ACHN (cell line): ENCODE results near the gene DLL1.
"Not testable (repeated sequence)": the region's sequence is repeated elsewhere in the genome, so short reads cannot be mapped to it uniquely, and the experiment has no call there.

ENCODE experiments used
- DNase-seq: peaks from one replicate; pipeline ENCODE4 v3.0.0-alpha.2; 2015
- in situ Hi-C: cut with HindIII; loops from 2 replicates; pipeline ENCODE4 v1.10.0; 2017; ENCODE audit warnings: low sequenced_read_pairs, low pct_ligation_motif_present, low pct_unique_long_range_greater_than_20kb

The DLL1 gene, protein sequence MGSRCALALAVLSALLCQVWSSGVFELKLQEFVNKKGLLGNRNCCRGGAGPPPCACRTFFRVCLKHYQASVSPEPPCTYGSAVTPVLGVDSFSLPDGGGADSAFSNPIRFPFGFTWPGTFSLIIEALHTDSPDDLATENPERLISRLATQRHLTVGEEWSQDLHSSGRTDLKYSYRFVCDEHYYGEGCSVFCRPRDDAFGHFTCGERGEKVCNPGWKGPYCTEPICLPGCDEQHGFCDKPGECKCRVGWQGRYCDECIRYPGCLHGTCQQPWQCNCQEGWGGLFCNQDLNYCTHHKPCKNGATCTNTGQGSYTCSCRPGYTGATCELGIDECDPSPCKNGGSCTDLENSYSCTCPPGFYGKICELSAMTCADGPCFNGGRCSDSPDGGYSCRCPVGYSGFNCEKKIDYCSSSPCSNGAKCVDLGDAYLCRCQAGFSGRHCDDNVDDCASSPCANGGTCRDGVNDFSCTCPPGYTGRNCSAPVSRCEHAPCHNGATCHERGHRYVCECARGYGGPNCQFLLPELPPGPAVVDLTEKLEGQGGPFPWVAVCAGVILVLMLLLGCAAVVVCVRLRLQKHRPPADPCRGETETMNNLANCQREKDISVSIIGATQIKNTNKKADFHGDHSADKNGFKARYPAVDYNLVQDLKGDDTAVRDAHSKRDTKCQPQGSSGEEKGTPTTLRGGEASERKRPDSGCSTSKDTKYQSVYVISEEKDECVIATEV

DNA sequence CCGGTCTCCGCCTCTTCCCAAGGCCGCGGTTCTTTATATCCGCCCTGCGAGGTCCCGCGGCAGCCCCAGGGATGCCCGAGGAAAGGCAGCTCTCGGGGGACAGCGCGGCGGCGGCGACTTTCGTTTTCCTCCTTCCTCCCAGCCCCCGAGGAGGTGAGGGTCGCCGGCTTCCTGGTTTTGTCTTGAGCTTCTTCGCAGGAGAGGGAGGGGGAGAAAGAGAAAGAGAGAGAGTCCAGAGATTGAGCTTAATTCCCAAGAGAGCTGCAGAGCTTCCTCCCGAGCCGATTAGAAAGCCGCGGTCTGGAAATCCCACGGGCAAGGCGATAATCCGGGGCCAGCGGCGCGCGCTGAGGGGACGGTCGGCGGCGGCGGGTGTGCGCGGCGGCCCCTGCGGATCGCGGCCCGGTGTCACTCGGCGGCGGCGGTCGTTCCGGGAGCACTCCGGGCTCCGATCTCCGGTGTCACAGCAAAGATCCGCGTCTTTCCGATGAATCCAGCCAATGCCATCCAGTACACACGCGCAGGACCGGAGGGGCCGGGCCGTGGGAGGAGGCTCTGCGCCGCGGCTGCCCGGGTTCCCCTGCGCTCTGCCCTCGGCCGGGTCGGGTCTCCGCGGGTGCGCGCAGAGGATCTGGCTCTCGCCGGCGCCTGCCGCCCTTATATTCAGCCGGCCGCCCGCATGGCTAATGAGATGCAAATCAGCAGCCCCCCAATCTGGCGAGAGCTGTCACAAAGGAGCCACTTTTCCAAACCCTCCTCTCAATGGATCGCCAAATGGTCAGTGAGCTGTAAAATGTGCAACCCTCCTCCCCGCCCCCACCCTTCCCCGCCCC is at the start of gene DLL1:
TSS of gene DLL1 (minus strand) at position 783 of the 833 bp plus-strand sequence. CDS start 939 bp downstream, outside the sequence.
- in situ Hi-C loops: no loop called here
- peak; percentile 28 for DNase-seq

DNA sequence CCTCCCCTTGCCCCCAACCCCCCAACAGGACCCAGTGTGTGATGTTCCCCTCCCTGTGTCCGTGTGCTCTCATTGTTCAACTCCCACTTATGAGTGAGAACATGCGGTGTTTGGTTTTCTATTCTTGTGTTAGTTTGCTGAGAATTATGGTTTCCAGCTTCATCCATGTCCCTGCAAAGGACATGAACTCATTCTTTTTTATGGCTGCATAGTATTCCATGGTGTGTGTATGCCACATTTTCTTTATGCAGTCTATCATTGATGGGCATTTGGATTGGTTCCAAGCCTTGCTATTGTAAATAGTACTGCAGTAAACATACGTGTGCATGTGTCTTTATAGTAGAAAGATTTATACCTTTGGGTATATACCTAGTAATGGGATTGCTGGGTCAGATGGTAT is 44.3 kb upstream of the DLL1 start:
- in situ Hi-C loops: not testable (repeated sequence)

DNA sequence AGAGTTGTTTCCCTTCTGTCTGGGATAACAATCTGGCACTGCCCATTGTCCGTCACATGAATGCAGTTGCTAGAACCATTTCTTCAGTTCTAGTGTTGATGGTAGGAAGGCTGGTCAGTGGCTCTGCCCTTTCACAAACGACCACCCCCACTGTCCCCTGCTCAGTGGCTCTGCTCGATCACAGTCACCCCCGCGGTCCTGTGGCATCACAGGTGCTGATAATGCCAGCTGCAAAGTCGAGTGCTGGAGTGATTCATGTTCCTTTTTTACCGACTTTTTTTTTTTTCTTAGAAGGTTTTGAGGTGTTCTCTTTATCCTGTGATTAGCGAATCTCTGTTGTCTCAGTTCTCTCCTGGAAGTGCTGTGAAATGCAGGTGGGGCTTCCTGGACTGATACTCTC is 38.4 kb upstream of the DLL1 start:
- in situ Hi-C loops: no loop called here
- no peak for DNase-seq

More for the DNA sequence above, 44.3 kb upstream of the DLL1 start:
- DNase-seq: not testable (repeated sequence)

DNA sequence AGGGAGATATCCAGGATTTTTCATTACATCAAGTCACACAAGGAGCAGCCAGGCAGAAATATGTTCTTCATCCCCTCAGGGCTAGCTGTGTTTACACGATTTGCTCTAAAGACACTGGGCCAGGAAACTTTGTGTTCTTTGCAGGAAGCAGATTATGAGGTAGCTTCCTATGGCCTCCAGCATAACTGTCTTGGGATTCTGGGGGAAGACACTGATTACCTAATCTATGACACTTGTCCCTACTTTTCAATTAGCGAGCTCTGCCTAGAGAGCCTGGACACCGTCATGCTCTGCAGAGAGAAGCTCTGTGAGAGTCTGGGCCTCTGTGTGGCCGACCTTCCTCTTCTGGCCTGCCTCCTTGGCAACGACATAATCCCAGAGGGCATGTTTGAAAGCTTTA is 26.8 kb upstream of the DLL1 start:
- no peak for DNase-seq
- in situ Hi-C loops: no loop called here

DNA sequence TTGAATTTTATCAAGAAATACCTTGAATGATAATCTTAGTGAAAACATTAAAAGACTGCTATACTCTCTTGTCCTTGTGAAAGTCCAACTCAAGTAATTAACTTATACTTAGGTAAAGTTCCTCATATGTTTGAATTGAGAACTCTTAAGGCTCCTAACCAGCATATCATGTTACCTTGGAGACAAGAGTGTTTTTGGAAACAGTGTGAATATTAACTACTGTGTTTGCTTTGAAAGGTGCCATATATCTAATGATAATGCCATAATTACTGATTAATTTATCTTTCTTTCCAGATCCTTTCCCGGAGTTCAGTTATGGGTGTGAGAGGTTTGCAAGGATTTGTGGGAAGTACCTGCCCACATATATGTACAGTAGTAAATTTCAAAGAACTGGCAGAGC is 26.2 kb upstream of the DLL1 start:
- in situ Hi-C loops: no loop called here
- no peak for DNase-seq

DNA sequence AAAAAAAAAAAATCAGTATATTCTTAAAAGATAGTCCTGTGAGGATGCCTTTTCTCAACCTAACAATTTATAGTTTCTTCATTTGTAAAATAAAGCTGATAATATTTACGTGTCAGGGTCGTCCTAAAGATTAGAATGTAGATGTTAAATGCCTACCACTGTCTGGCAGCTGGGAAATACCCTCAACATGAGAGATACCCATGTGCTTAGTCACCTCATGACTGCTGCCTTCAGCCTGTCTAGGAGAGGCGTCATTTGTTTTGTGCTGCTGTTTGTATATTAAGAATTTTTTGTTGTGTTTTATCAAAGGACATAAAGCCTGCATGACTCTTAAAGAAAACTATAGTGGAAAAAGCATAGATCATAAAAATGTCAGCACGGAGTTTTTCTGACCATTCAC is 25.2 kb upstream of the DLL1 start:
- in situ Hi-C loops: no loop called here
- DNase-seq: no peak

DNA sequence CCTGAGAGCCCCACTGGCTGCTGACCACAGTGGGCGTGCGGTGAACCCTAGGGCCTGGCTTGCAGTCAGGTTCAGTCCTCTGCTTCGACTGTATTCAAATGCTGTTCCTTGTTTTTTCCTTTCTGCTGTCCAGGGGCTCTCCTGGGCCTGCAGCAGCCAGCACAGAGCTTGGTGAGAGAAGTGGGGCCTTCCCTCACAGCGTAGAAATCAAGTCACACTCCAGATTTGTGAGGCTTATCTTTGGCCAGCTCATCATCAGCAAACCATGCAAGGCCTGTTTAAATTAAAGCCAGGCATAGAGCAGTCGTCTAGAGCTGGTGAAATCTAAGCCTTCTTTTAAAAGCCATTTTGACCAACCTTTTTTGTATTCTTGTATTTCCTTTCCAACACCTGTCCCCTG is 24.1 kb upstream of the DLL1 start:
- in situ Hi-C loops: no loop called here
- no peak for DNase-seq

DNA sequence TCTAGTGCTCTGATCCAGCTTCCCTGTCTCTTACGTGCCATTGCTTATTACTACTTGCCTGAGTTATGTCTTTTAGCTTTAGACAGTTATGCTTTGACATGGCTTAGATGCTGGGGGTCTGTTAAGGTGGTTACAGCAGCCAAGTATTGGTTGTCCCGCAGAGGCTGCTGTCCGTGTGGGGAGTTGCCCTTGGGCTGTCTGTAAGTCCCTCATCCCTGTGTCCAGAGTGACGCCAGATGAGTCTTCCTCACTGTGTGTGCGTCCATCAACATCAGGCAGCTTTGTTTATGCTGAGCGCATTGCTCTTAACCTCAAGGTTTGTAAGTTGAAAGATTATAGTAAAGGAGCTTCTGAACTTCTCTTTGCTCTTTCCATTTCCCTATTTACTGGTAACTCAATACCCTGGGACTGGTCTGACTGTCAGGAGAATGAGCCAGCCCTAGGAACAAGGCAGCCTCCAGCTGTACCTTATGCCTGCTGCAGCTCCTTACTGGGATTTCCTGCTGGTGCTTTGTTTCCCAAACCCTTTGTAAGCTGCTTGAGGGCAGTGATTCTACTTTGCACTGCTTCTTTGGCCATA is 22.9 kb upstream of the DLL1 start:
- in situ Hi-C loops: no loop called here
- no peak for DNase-seq

DNA sequence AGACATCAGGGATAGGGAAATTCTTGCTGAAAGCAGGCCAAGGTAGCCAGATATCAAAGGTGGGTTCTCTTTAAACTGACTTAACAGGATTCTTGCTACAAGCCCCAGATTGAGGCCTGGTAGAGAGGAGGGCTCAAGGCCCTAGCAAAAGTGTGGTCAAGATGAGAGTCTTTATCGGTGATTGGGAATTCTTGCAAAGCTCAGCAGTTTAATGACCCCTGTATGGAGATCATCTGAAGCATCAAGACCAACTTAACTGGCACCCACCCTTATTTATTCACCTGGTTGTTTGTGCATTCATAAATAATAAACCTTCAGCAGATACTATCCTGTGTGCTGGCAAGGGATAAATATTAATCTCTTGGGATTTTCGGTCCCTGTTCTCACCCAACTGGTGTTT is 22.0 kb upstream of the DLL1 start:
- DNase-seq: no peak
- in situ Hi-C loops: no loop called here

DNA sequence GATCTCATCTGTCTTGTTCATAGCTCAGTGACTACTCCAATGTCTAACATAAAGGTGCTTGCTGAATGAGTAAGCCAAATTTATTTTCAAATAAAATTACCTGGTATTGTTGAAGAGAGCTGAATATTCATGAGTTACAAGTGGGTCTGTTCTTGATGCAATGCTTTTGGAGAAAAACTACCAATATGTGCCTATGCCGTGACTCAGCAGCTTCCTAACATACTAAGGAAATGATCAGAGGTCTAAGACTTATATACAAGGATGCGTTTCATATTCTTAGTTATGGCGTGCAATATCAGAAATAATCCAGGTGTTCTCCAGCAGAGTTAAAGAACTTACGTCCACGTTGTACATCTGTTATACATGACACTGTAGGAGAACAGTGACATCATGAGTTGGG is 20.8 kb upstream of the DLL1 start:
- in situ Hi-C loops: no loop called here
- DNase-seq: no peak

DNA sequence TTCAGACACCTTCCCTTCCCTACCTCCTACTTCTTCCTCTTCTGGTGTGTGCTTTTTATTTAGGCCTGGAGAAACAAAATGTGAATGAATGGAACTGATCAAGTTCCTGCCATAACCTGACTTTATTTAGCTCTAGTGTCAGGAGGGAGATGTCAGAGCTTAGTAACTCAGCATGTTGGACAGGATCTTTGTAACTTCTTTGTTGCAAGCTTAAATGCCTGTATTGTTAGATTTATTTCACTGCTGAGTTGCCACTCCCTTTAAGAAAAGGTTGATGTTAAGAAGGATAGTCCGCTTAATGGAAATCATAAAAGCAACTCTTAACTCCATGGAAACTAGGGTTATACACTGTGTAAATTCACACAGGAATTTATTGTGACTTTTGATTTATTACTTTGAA is 17.9 kb upstream of the DLL1 start:
- DNase-seq: no peak
- in situ Hi-C loops: no loop called here

DNA sequence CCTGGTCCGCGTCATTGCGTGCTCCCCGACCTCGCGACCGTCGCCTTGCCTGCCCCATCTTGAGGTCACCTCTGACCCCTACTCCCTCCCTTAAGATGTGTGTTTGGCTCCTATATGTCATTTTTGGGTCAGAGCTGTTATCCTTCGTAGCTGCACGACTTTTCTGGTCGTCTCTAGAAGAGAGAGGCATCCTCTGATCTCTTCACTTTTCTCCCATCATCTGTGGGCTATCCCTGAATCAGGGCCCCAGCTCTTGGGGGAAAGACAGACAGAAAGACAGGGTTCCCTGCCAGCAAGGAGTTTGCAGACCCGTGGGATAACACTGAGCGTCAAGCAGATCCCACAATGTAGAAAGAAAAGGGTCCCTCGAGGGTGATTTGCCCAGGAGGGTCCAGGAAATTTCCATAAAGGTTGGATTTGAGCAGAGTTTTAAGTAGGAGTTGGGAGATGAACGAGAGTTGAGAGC is 16.2 kb upstream of the DLL1 start:
- in situ Hi-C loops: no loop called here
- DNase-seq: no peak

DNA sequence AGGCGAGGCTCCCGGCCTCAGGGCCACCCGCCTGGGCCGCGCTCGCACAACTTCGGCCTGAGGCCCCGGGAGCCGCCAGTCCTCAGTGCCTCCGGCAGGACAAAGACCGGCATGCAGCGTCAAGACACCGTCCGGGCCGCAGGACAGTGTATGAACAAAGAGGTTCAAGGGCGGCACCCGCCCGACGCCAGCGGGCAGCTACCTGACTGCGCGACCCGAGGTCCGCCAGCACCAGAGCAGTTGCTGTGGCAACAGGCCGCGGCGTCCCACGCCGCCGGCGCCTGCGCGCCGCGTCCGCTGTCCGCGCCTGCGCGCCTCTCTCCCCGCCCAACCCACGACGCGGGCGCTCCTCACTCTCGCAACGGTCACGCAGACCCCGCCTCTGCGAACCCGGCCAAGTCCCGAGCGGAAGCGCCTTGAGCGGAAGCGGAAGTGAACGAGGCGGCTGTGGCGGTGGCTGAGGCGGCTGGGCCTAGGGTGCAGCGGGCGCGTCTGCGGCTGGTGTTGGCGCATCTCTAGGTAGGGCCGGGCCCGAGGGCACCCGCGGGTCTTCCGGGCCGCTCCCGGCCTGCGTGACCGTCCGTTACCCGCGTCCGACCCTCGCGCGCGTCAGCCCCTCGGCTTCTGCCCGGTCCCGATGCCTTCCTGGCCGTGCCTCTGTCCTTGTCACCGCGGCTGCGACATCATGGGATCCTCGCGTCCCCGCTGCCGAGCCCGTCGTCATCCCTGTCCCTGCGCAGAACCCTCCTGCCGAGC is 15.6 kb upstream of the DLL1 start, which contains the start of gene FAM120B:
TSS of gene FAM120B (plus strand) at position 435 of the 756 bp plus-strand sequence. CDS start 10,633 bp downstream, outside the sequence.
- peak; percentile 93 for DNase-seq
- in situ Hi-C loops: no loop called here

DNA sequence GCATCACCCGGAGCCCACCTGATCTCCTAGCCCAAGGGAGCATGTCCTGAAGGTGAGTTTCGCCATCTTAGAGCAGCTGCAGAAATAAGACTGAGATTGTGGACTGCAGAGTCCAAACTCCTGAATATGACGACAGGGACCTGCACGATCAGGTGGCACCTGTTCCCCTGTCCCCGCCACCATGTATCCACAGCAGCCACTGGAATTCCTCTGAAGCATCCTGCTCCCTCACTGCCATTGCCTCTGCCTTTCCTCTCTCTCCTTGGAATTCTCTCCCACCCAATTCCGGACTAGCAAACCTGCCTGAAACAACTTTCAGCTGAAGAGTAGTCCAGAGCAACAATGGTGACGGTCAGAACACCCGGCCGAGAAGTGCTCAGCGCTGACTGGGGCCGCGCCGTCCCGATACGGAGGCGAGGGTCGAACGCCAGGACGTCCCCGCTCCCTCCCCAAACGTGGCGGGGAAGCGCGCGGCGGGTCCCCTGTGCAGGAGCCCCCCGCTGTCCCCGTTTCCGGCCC is 15.0 kb upstream of the DLL1 start:
- in situ Hi-C loops: no loop called here
- no peak for DNase-seq

DNA sequence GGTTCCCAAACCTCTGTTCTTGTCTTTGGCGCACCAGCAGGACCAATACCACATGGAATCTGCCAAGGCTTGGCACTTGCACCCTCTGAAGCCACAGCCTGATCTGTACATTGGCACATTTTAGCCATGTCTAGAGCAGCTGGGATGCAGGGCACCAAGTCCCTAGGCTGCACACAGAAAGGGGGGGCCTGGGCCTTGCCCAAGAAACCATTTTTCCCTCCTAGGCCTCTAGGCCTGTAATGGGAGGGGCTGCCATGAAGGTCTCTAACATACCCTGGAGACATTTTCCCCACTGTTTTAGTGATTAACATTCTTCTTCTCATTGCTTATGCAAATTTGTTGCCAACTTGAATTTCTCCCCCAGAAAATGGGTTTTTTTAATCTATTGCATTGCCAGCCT is 10.3 kb upstream of the DLL1 start:
- no peak for DNase-seq
- in situ Hi-C loops: no loop called here

DNA sequence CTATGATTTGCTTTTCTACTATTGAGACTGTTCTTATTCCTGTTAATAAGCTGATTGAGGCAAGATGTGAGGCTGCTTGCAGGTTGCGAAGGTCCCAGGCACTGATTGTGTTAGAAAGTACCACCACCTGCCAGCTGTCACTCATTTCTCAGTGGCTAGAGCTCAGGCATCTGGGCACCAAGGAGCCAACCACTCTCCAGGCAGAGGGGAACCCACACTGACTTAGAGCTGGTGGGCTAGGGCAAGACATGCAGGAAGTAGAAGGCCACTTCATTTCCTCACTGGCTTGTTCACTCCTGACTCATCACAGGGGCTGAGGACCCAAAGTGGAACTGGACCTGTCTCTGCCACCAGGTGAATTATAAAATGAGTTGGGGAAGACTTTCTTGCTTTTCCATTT is 7.8 kb upstream of the DLL1 start:
- no peak for DNase-seq
- in situ Hi-C loops: no loop called here

DNA sequence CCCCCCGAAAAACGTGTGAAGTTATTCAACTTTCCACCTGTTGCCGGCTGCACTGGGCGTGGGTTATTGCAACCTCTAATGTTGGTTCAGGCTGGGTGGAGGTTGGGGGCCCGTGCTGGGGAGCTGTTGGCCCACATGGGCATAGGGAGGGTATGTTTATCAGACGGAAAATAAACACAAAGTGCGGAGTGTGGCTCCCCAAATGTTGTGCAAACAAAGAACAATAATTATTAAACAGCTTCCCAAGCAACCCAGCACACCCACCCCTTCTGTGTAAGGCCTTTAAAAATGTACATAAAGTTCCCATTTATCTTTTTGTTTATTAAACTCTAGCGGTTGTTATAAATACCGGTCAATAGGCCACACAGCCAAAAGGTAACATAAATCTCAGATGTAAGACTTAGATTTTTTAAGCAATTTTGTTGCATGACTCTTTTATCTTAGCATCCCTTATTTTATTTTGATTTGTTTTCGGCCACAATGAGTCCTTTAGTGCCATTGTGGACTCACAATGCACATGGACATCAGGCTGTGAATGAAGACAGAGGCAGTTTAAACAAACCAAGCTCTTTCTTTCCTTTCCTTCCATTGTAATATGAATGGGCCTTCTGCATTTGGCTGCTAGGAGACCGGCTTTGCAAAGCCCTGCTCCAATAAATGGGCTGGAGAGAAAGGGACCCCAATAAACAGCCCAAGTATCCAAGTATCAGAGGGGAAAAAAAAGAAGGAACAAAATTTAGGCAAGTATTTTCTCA is 6.9 kb upstream of the DLL1 start:
- in situ Hi-C loops: no loop called here
- DNase-seq: no peak
